HG02840 (cell line): ENCODE results near the gene CHTF8.
"Not testable (repeated sequence)": the region's sequence is repeated elsewhere in the genome, so short reads cannot be mapped to it uniquely, and the experiment has no call there.

ENCODE experiments used
- ATAC-seq: cut with Tn5 transposase; IDR thresholded peaks from one replicate; pipeline ENCODE4 v1.9.1; 2021; ENCODE audit warnings: mild to moderate bottlenecking, moderate library complexity, moderate number of reproducible peaks; ENCODE audit not compliant: unreplicated experiment, low FRiP score

The CHTF8 gene

GRCh38 chr16:69141014-69141413 is 8.6 kb upstream of the CHTF8 start:
- ATAC-seq = no peak

GRCh38 chr16:69139464-69139863 is 7.1 kb upstream of the CHTF8 start:
- ATAC-seq = not testable (repeated sequence)

GRCh38 chr16:69138608-69139007 is 6.2 kb upstream of the CHTF8 start:
- no peak for ATAC-seq

- ATAC-seq = no peak
Observed at GRCh38 chr16:69133373-69133954, 1.1 kb upstream of the CHTF8 start.

GRCh38 chr16:69131839-69132423 is 457 bp downstream of the CHTF8 start:
- peak; percentile 35 for ATAC-seq

GRCh38 chr16:69131167-69131838 is 1.1 kb downstream of the CHTF8 start:
- ATAC-seq = no peak

- ATAC-seq = no peak
Observed at GRCh38 chr16:69130461-69130860, 1.9 kb downstream of the CHTF8 start.

GRCh38 chr16:69127966-69128510 is 4.3 kb downstream of the CHTF8 start:
- ATAC-seq = no peak

GRCh38 chr16:69126801-69127200 is 5.6 kb downstream of the CHTF8 start:
- not testable (repeated sequence) for ATAC-seq

- ATAC-seq = no peak
Observed at GRCh38 chr16:69126221-69126620, 6.2 kb downstream of the CHTF8 start.

GRCh38 chr16:69124961-69125360 is 7.4 kb downstream of the CHTF8 start:
- not testable (repeated sequence) for ATAC-seq

GRCh38 chr16:69124406-69124805 is 8.0 kb downstream of the CHTF8 start:
- not testable (repeated sequence) for ATAC-seq

GRCh38 chr16:69123910-69124309 is 8.5 kb downstream of the CHTF8 start:
- no peak for ATAC-seq

GRCh38 chr16:69120096-69120664 is 12.2 kb downstream of the CHTF8 start:
- no peak for ATAC-seq

- no peak for ATAC-seq
Observed at GRCh38 chr16:69119536-69119935, 12.9 kb downstream of the CHTF8 start.

GRCh38 chr16:69118994-69119393 is 13.4 kb downstream of the CHTF8 start:
- no peak for ATAC-seq

- ATAC-seq = no peak
Observed at GRCh38 chr16:69118468-69118867, 13.9 kb downstream of the CHTF8 start.

GRCh38 chr16:69116906-69117305 is 15.5 kb downstream of the CHTF8 start:
- no peak for ATAC-seq

GRCh38 chr16:69116256-69116875 is 16.0 kb downstream of the CHTF8 start:
- no peak for ATAC-seq

- no peak for ATAC-seq
Observed at GRCh38 chr16:69115837-69116236, 16.6 kb downstream of the CHTF8 start.

GRCh38 chr16:69115361-69115760 is 17.0 kb downstream of the CHTF8 start:
- ATAC-seq = no peak
